HUDEP-2 (cell line): Measurements from ENCODE around the gene ATF3.
A peak's percentile ranks its signal among the peaks of the same experiment; 100 is the strongest.

Source experiments
- DNase-seq, 76 experiments: peaks; one replicate each; lab custom pipeline; 2025; ENCODE audit not compliant: unreplicated experiment in 76 of 76; lab: John Stamatoyannopoulos, UW

ATF3 gene

GRCh38 chr1:212586206-212587015 is 22.1 kb upstream of the ATF3 start:
- no peak for DNase-seq

GRCh38 chr1:212587016-212587887 is 21.3 kb upstream of the ATF3 start:
- DNase-seq, result no peak

- DNase-seq, result no peak
These were observed 20.6 kb upstream of the ATF3 start for GRCh38 chr1:212587888-212588510.

- no peak for DNase-seq
These were observed 19.1 kb upstream of the ATF3 start for GRCh38 chr1:212589446-212589845.

- no peak for DNase-seq
These were observed 16.6 kb upstream of the ATF3 start for GRCh38 chr1:212591922-212592321.

- no peak for DNase-seq
These were observed 14.7 kb upstream of the ATF3 start for GRCh38 chr1:212593821-212594251.

GRCh38 chr1:212594640-212595039 is 13.9 kb upstream of the ATF3 start:
- no peak for DNase-seq

- no peak for DNase-seq
These were observed 13.3 kb upstream of the ATF3 start for GRCh38 chr1:212595229-212595628.

- peak in 5 of 76 experiments; percentile 4 to 29 (median 5) for DNase-seq
These were observed 12.5 kb upstream of the ATF3 start for GRCh38 chr1:212595787-212596714.

- no peak for DNase-seq
These were observed 11.8 kb upstream of the ATF3 start for GRCh38 chr1:212596798-212597197.

- no peak for DNase-seq
These were observed 11.1 kb upstream of the ATF3 start for GRCh38 chr1:212597487-212597886.

- DNase-seq, result no peak
These were observed 8.3 kb upstream of the ATF3 start for GRCh38 chr1:212600071-212600915.

GRCh38 chr1:212600980-212601379 is 7.6 kb upstream of the ATF3 start:
- DNase-seq, result no peak

GRCh38 chr1:212601524-212601923 is 7.0 kb upstream of the ATF3 start:
- DNase-seq, result no peak

- DNase-seq, result no peak
These were observed 2.8 kb upstream of the ATF3 start for GRCh38 chr1:212605441-212606394.

GRCh38 chr1:212606395-212607205 is 2.0 kb upstream of the ATF3 start:
- peak in 7 of 76 experiments; percentile 5 to 14 (median 7) for DNase-seq

- DNase-seq, result peak in 1 of 76 experiments; percentile 29
These were observed 1.2 kb upstream of the ATF3 start for GRCh38 chr1:212607206-212607912.
